SU-DHL-6 (cell line): Measurements from ENCODE around the gene HOXB6.

ENCODE experiments used
- H2AFZ ChIP-seq: fragments of 200-600 bp; sonication (generic); 2 replicates; pipeline ENCODE4 v1.6.1; 2014; ENCODE audit warnings: low read depth, mild to moderate bottlenecking, moderate library complexity, mixed read lengths, antibody characterized with exemption, low read length; ENCODE audit not compliant: severe bottlenecking
- H3F3A ChIP-seq: fragments of 200-600 bp; shearing (Covaris generic); 2 replicates; pipeline ENCODE4 v1.6.0; 2016; ENCODE audit warnings: antibody characterized with exemption, mild to moderate bottlenecking; ENCODE audit not compliant: insufficient read depth
- H3K27ac ChIP-seq: fragments of 200-600 bp; sonication (generic); 2 replicates; pipeline ENCODE4 v1.5.1; 2016; ENCODE audit warnings: low read depth, mild to moderate bottlenecking, low read length, moderate library complexity, mixed read lengths
- H3K27me3 ChIP-seq: fragments of 200-600 bp; sonication (generic), shearing (Covaris generic); 2 replicates; pipeline ENCODE4 v1.6.0; 2014; ENCODE audit warnings: mild to moderate bottlenecking, low read length
- H3K36me3 ChIP-seq: fragments of 200-600 bp; sonication (generic); 2 replicates; pipeline ENCODE4 v1.6.1; 2014; ENCODE audit warnings: mild to moderate bottlenecking, low read length, mixed read lengths
- H3K4me2 ChIP-seq: fragments of 300-600, 200-600 bp; shearing (Covaris generic), sonication (generic); 2 replicates; pipeline ENCODE4 v1.6.0; 2014; ENCODE audit warnings: low read length, low read depth, mild to moderate bottlenecking; ENCODE audit not compliant: poor library complexity, severe bottlenecking
- H3K4me3 ChIP-seq: fragments of 200-600 bp; sonication (generic); 2 replicates; pipeline ENCODE4 v1.5.1; 2014; ENCODE audit warnings: antibody characterized with exemption, low read length, mild to moderate bottlenecking, mixed read lengths; ENCODE audit not compliant: insufficient read depth, poor library complexity, severe bottlenecking
- H3K79me2 ChIP-seq: fragments of 200-600 bp; sonication (generic); 2 replicates; pipeline ENCODE4 v1.6.1; 2014; ENCODE audit warnings: mild to moderate bottlenecking, low read length, moderate library complexity; ENCODE audit not compliant: insufficient read depth
- H3K9ac ChIP-seq: fragments of 200-600 bp; sonication (generic); 2 replicates; pipeline ENCODE4 v1.7.0; 2014; ENCODE audit warnings: mild to moderate bottlenecking, low read length
- H3K9me2 ChIP-seq: fragments of 200-600 bp; sonication (generic); replicated peaks from 2 replicates; pipeline ENCODE4 v1.6.1; 2014; ENCODE audit warnings: low read length; ENCODE audit not compliant: insufficient read depth
- H3K9me3 ChIP-seq: fragments of 200-600 bp; sonication (generic); 2 replicates; pipeline ENCODE4 v1.6.1; 2014; ENCODE audit warnings: low read length, mixed read lengths; ENCODE audit not compliant: insufficient read depth
- H4K20me1 ChIP-seq: fragments of 200-600 bp; sonication (generic); 2 replicates; pipeline ENCODE4 v1.6.1; 2014; ENCODE audit warnings: low read depth, mild to moderate bottlenecking, antibody characterized with exemption, low read length, moderate library complexity, mixed read lengths
- CTCF ChIP-seq: fragments of 200-600 bp; sonication (generic); IDR thresholded peaks from one replicate; pipeline ENCODE4 v1.5.1; 2017; ENCODE audit warnings: antibody characterized with exemption, mild to moderate bottlenecking, low read length, moderate library complexity; ENCODE audit not compliant: insufficient read depth, poor library complexity, severe bottlenecking
- EZH2phosphoT487 ChIP-seq: fragments of 200-600 bp; sonication (generic), shearing (Covaris generic); conservative IDR thresholded peaks from 2 replicates; pipeline ENCODE4 v1.6.1; 2018; ENCODE audit warnings: mild to moderate bottlenecking, antibody characterized with exemption, low read length, moderate library complexity, mixed read lengths

Gene HOXB6

DNA sequence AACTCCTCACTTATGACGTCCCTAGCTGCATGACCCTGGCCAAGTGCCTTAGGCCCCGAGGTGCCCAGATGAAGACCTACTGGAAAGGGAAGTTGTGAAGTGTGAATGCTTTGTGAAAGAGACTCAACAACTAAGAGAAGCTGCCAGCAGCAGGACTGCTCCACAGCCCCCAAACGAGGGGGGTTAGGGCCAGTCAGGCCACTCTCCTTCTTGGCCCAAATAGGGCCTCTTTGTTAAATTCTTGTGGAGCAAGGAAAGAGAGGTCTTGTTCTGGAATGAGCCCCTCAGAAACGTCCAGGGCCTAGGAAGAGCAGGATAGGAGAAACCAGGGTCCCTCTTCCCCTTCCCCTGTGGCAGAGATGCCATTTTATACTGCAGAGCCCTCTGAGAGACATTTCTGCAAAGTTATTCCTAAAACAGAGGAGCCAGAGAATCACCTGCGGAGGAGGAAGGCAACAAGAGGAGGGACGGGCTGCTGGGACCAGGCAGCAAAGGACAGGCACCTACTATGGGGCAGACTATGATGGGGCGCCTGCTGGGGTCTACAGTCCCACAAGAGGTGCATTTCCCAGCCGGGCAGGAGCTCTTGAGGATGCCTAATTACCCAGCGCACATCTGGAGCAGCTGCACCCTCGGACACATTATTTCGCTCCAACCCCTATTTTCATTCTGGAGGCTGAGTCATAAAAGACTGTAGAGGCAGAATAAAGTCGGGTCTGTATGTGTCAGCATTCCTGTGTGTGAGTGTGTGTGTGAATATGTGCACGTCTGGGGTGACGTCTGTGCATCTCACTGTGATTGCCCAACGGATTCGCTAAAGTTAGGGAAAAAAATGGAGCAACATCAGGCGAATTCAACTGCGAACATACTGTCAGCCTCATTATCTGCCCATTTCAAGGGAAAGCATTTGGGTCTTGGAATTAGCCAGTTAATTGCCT is 32.8 kb upstream of the HOXB6 start:
- no peak overlapping the region for H3K4me3 ChIP-seq
- H3K27ac ChIP-seq, result no peak overlapping the region
- H3K27me3 ChIP-seq, result no peaks in the 10 kb centered on the region
- H3K36me3 ChIP-seq, result no peaks in the 10 kb centered on the region
- TF ChIP-seq EZH2phosphoT487 (no peak), CTCF (no peak)
- H3K79me2 ChIP-seq, result no peaks in the 10 kb centered on the region
- H3K9me2 ChIP-seq, result no peaks in the 10 kb centered on the region
- H4K20me1 ChIP-seq, result no peaks in the 10 kb centered on the region
- H3K9me3 ChIP-seq, result no peaks in the 10 kb centered on the region
- H2AFZ ChIP-seq, result no peak overlapping the region
- H3K9ac ChIP-seq, result no peak overlapping the region
- H3F3A ChIP-seq, result no peaks in the 10 kb centered on the region
- H3K4me2 ChIP-seq, result no peak overlapping the region

GRCh38 chr17:48636177-48637018 is 31.6 kb upstream of the HOXB6 start:
- Histone ChIP-seq H3K4me2 (no peak overlapping the region), H3K4me3 (no peak overlapping the region), H3K27me3 (no peaks in the 10 kb centered on the region), H3K27ac (no peak overlapping the region), H3K9ac (no peak overlapping the region), H4K20me1 (no peaks in the 10 kb centered on the region), H3K36me3 (no peaks in the 10 kb centered on the region), H2AFZ (no peak overlapping the region), H3K9me3 (no peaks in the 10 kb centered on the region), H3F3A (no peaks in the 10 kb centered on the region), H3K9me2 (no peaks in the 10 kb centered on the region), H3K79me2 (no peaks in the 10 kb centered on the region)
- TF ChIP-seq EZH2phosphoT487 (no peak), CTCF (peak; percentile 45)

GRCh38 chr17:48634493-48635208 is 29.9 kb upstream of the HOXB6 start:
- H3K4me3 ChIP-seq, result no peak overlapping the region
- no peak overlapping the region for H3K4me2 ChIP-seq
- no peaks in the 10 kb centered on the region for H3K9me2 ChIP-seq
- no peaks in the 10 kb centered on the region for H3K9me3 ChIP-seq
- no peak overlapping the region for H3K27ac ChIP-seq
- H3K27me3 ChIP-seq, result no peaks in the 10 kb centered on the region
- H2AFZ ChIP-seq, result no peak overlapping the region
- H3K9ac ChIP-seq, result no peak overlapping the region
- no peaks in the 10 kb centered on the region for H3K79me2 ChIP-seq
- no peaks in the 10 kb centered on the region for H4K20me1 ChIP-seq
- no peaks in the 10 kb centered on the region for H3K36me3 ChIP-seq
- no peaks in the 10 kb centered on the region for H3F3A ChIP-seq
- no peak for TF ChIP-seq EZH2phosphoT487
- TF ChIP-seq CTCF, result no peak
